Body of pancreas (tissue), 4 donors: ENCODE data around the gene MALT1. TPM values are rescaled to one million over a fixed set of nuclear protein-coding genes. Genes with fewer than 3 reads are reported as not detected.

Experiments
- ATAC-seq: fragments of 150-250 bp; one replicate; pipeline ENCODE4 v1.9.1; 2016
- DNase-seq, 4 donors: peaks; one replicate each; pipeline ENCODE4 v3.0.0-alpha.2; 2019
- H3K27ac ChIP-seq, 4 donors: fragments of 200-600 bp; sonication (generic); 1 replicate in 3 of 4; 2 replicates in 1 of 4; pipeline versions ENCODE4 v1.5.1 to v1.6.1; 2016 to 2019; ENCODE audit warnings: mild to moderate bottlenecking in 1 of 4, mixed read lengths in 1 of 4, moderate library complexity in 1 of 4
- H3K27me3 ChIP-seq, 2 donors: fragments of 200-600 bp; sonication (generic); one replicate each; pipeline ENCODE4 v1.6.0; 2016; ENCODE audit warnings: mild to moderate bottlenecking in 1 of 2
- H3K36me3 ChIP-seq, 2 donors: fragments of 200-600 bp; sonication (generic); replicated peaks in 1 of 2; 2 replicates each; pipeline ENCODE4 v1.5.1; 2016; ENCODE audit warnings: low read depth in 2 of 2; ENCODE audit not compliant: insufficient read depth in 1 of 2
- H3K4me1 ChIP-seq: fragments of 200-600 bp; sonication (generic); one replicate; pipeline ENCODE4 v1.6.0; 2016
- H3K4me3 ChIP-seq, 2 donors: fragments of 200-600 bp; sonication (generic); 1 replicate in 1 of 2; 2 replicates in 1 of 2; pipeline ENCODE4 v1.5.1; 2016 to 2019
- H3K9me3 ChIP-seq, 3 donors: fragments of 200-600 bp; sonication (generic); 1 replicate in 2 of 3; 2 replicates in 1 of 3; pipeline ENCODE4 v1.5.1; 2016
- POLR2A ChIP-seq, 3 donors: fragments of 450-650 bp; IDR thresholded peaks; one replicate each; pipeline ENCODE4 v1.6.1; 2016; ENCODE audit warnings: antibody characterized with exemption in 3 of 3, mild to moderate bottlenecking in 2 of 3
- WGBS, 2 donors: methylation state at CpG; one replicate each; pipeline ENCODE4 v1.1.5; 2017; 5-methylcytosine and 5-hydroxymethylcytosine counted together
- intact Hi-C: fragments of 100-400 bp; cut with DNase I; formaldehyde crosslinking; loops from one replicate; pipeline ENCODE4 v1.15.1; 2023
- total RNA-seq, 2 donors: library from RNA; depleted of rRNA; stranded (reverse); fragments of >200 nt; gene quantifications; one replicate each; pipeline ENCODE4 v1.1.0, GENCODE V29; 2016
- TF ChIP-seq, protein P1 (sequence below), 7 experiments: fragments of 450-650 bp in 4 of 7; fragments of 200-600 bp in 3 of 7; sonication (generic) in 3 of 7; IDR thresholded peaks; one replicate each; pipeline ENCODE4 v1.5.1; 2016 to 2019; ENCODE audit warnings: antibody characterized with exemption in 7 of 7

The MALT1 gene
- total RNA-seq, 2 donors from 2014 or later = 9.6 to 14.5 TPM

- DNase-seq = no peak
- intact Hi-C loops = no loop called here
- no peaks in the 10 kb centered on the region for H3K36me3 ChIP-seq
- no peak for ATAC-seq
- H3K4me1 ChIP-seq = no peaks in the 10 kb centered on the region
- no peaks in the 10 kb centered on the region for H3K27me3 ChIP-seq
- 62 to 66% methylated on average over 5 of the region's 5 CpGs for WGBS, 2 donors
- H3K9me3 ChIP-seq = no peaks in the 10 kb centered on the region
- TF ChIP-seq POLR2A (IDR thresholded peaks at IDR 0.05) = no peak
- TF ChIP-seq, protein P1, sequence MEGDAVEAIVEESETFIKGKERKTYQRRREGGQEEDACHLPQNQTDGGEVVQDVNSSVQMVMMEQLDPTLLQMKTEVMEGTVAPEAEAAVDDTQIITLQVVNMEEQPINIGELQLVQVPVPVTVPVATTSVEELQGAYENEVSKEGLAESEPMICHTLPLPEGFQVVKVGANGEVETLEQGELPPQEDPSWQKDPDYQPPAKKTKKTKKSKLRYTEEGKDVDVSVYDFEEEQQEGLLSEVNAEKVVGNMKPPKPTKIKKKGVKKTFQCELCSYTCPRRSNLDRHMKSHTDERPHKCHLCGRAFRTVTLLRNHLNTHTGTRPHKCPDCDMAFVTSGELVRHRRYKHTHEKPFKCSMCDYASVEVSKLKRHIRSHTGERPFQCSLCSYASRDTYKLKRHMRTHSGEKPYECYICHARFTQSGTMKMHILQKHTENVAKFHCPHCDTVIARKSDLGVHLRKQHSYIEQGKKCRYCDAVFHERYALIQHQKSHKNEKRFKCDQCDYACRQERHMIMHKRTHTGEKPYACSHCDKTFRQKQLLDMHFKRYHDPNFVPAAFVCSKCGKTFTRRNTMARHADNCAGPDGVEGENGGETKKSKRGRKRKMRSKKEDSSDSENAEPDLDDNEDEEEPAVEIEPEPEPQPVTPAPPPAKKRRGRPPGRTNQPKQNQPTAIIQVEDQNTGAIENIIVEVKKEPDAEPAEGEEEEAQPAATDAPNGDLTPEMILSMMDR (IDR thresholded peaks at IDR 0.05) = no peak
- no peak overlapping the region for H3K27ac ChIP-seq
- no peak overlapping the region for H3K4me3 ChIP-seq
Observed at GRCh38 chr18:58632552-58632951, 38.7 kb upstream of the MALT1 start.

- Histone ChIP-seq H3K27ac (no peak overlapping the region), H3K9me3 (no peaks in the 10 kb centered on the region), H3K4me3 (no peak overlapping the region), H3K4me1 (no peaks in the 10 kb centered on the region), H3K36me3 (no peaks in the 10 kb centered on the region), H3K27me3 (no peaks in the 10 kb centered on the region)
- ATAC-seq (no peak), DNase-seq (no peak)
- TF ChIP-seq POLR2A (IDR thresholded peaks at IDR 0.05) = no peak
- TF ChIP-seq, protein P1 (IDR thresholded peaks at IDR 0.05) = no peak
- intact Hi-C loops = no loop called here
Observed at GRCh38 chr18:58633874-58634273, 37.4 kb upstream of the MALT1 start.

DNA sequence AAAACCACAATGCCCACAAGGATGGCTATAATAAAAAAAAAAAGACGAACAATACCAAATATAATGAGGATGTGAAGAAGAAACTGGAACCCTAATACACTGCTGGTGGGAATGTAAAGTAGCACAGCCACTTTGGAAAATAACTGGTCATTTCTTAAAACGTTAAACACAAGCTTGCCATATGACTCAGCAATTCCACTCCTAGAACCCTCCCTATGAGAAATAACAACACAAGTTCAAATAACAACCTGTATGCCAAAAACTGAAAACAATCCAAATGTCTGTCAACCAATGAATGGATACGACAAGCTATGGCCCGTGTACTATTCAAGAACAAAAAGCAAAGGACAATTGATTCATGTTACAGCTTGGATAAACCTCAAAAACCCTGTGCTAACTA, 35.4 kb upstream of the MALT1 start:
- no peak for ATAC-seq
- intact Hi-C loops = no loop called here
- no peak overlapping the region for H3K4me3 ChIP-seq
- no peaks in the 10 kb centered on the region for H3K36me3 ChIP-seq
- no peaks in the 10 kb centered on the region for H3K9me3 ChIP-seq
- TF ChIP-seq, protein P1 (IDR thresholded peaks at IDR 0.05) = no peak
- TF ChIP-seq POLR2A (IDR thresholded peaks at IDR 0.05) = no peak
- WGBS, 2 donors = 25 to 44% methylated on average over 4 of the region's 4 CpGs
- no peak for DNase-seq
- no peaks in the 10 kb centered on the region for H3K27me3 ChIP-seq
- no peaks in the 10 kb centered on the region for H3K4me1 ChIP-seq
- no peak overlapping the region for H3K27ac ChIP-seq

DNA sequence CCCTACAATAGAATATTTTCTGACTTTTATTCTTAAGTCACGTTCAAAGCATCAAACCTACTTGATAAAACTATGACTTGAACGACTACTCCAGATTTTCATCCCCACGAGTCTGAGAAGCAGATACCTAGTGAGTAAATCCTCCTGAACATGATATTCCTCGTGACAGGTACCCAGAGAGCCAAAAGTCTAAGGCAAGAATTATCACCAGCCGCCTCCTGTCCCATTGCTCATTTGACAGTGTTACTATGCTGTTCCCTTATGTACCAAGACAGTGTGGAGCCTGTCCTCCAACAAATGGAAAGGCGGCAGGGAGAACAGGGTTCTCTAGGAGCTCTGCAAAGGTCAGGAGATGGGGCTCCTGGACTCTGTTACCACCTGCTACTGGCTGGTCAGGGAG, 34.1 kb upstream of the MALT1 start:
- Histone ChIP-seq H3K4me3 (no peak overlapping the region), H3K36me3 (no peaks in the 10 kb centered on the region), H3K27me3 (no peaks in the 10 kb centered on the region), H3K4me1 (no peaks in the 10 kb centered on the region), H3K27ac (no peak overlapping the region), H3K9me3 (no peaks in the 10 kb centered on the region)
- ATAC-seq (no peak), DNase-seq (no peak)
- no peak for TF ChIP-seq POLR2A (IDR thresholded peaks at IDR 0.05)
- TF ChIP-seq, protein P1 (IDR thresholded peaks at IDR 0.05) = no peak
- intact Hi-C loops = no loop called here
- WGBS, 2 donors = 76 to 80% methylated on average over 6 of the region's 6 CpGs

GRCh38 chr18:58637946-58638345, 33.3 kb upstream of the MALT1 start:
- Histone ChIP-seq H3K4me3 (no peak overlapping the region), H3K4me1 (no peaks in the 10 kb centered on the region), H3K27me3 (no peaks in the 10 kb centered on the region), H3K9me3 (no peaks in the 10 kb centered on the region), H3K36me3 (no peaks in the 10 kb centered on the region), H3K27ac (no peak overlapping the region)
- ATAC-seq (no peak), DNase-seq (no peak)
- intact Hi-C loops = no loop called here
- no peak for TF ChIP-seq POLR2A (IDR thresholded peaks at IDR 0.05)
- TF ChIP-seq, protein P1 (IDR thresholded peaks at IDR 0.05) = no peak
- 64 to 80% methylated on average over 6 of the region's 6 CpGs for WGBS, 2 donors
